CD1c-positive myeloid dendritic cell (primary cell): Measurements from ENCODE around the gene GDF11.
A peak's percentile ranks its signal among the peaks of the same experiment; 100 is the strongest.

ENCODE experiments used
- DNase-seq: peaks from one replicate; pipeline ENCODE4 v3.0.0-alpha.2; 2016; ENCODE audit errors: extremely low spot score

Gene GDF11

DNA sequence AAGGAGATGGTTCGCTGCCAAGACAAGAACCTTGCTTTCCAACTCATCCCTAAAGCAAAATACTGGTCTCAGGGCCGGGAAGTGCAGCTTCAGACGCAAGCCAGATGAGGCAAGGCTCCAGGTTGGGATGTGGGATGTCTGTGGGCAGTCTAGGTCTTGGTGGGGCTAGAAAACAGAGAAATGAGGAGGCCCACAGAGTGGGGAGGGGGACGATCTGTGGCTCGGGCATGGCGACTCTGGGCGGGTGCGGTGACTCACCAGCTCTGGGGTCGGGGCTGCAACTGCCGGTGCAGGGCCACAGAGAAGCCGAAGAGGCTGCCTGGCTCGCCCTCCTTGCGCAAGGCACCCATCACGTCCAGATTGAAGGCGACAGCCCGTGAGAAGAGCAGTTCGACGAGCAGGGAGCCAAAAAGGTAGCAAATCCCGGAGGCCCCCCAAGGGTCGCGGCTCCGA is 35.7 kb upstream of the GDF11 start:
- DNase-seq = peak; percentile 35

DNA sequence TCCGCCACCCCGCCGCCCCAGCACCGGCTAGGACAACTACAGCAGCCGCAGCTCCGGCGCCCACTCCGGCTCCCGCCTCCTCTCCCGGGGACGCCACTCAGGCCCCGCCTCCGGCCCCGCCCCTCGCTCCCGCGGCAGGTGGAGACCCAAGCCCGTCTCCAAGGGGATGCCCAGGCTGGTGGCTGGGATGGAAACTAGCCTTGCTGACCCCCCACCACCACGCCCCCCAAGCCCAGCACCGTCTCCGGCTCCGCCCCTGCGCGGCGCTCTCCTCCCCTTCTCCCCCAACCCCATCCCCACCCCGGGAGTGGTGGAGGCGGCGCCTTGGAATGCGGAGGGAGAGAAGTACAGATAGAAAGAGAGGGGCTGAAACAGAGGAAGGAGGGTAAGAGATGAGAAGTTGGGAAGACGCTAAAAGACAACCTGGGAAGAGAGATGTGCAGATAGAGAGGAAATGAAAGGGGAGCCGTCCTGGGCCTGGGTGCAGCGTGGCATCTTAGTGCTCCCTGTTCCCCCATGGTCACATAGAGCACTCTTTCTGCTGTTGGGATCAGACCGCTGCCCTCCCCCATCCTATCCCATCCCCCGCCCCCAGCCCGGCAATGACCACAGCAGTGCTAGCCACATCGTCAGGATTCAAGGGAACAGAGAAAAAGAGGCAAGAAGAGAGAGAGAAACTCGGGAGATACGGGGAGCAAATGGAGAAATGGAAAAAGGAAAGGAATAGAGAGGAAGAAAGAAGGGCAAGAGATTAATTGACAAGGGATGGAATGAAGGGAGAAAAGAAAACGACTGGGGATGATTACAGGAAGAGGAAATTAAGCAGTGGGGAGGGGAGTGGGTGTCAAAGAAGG is 34.9 kb upstream of the GDF11 start, which contains the start of gene ITGA7:
Gene ITGA7, minus strand, starts transcription at position 64 of the 854 bp plus-strand sequence. CDS start 222 bp downstream, outside the sequence.
- DNase-seq = peak; percentile 24

GRCh38 chr12:55708695-55709233 is 34.2 kb upstream of the GDF11 start:
- DNase-seq = peak; percentile 45

GRCh38 chr12:55711786-55712553 is 31.0 kb upstream of the GDF11 start:
- DNase-seq = no peak

GRCh38 chr12:55712700-55713415 is 30.1 kb upstream of the GDF11 start:
- DNase-seq = no peak

GRCh38 chr12:55713721-55714120 is 29.2 kb upstream of the GDF11 start:
- no peak for DNase-seq

DNA sequence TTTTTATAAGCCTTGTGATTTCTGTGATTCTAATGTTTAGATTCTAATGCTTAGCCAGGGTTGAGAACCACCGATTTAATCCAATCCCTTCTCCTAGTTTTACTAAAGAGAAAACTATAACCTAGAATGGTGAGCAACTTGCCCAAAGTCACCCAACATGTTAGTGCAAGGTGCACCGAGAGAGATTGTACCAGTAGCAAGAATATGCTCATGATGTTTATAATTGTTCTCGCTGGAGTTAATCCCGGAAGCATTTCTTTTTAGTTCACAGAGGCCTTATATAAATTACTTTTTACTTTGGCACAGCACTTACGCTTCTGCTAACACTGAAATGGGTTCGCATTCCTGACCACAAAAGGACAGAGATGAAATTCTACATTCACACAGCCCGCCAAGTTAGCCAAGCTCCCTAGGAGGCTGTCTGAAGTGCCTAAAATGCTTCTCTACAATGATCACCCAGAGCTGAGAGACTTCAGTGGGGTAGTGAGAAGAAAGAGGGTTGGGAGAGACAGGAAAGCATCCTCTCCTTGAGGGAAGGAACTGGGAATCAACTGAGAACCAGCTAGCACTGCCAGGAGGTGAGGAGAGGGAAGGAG is 27.7 kb upstream of the GDF11 start:
- no peak for DNase-seq

GRCh38 chr12:55715833-55716581 is 26.9 kb upstream of the GDF11 start, which contains the start of gene BLOC1S1:
Gene BLOC1S1 (plus strand): TSS chr12:55716046. CDS start chr12:55716052, 6 bp downstream.
- peak; percentile 87 for DNase-seq

DNA sequence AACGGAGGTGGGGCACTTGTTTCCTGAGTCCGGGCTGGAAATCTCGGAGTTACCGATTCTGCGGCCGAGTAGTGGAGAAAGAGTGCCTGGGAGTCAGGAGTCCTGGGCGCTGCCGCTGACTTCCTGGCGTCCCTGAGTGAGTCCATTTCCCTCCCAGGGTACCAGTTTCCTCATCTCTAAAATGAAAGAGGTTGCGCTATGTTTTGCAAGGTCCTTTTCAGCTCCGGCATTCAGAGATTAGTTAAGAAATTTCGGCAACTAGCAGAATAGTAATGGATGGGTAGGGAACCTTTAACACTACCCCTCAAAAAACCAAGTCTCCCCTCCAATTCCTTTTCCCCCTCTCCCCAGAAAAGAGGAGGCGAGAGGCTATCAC is 26.4 kb upstream of the GDF11 start:
- no peak for DNase-seq

- DNase-seq = peak; percentile 61
These were observed 25.6 kb upstream of the GDF11 start for GRCh38 chr12:55717011-55718007.

DNA sequence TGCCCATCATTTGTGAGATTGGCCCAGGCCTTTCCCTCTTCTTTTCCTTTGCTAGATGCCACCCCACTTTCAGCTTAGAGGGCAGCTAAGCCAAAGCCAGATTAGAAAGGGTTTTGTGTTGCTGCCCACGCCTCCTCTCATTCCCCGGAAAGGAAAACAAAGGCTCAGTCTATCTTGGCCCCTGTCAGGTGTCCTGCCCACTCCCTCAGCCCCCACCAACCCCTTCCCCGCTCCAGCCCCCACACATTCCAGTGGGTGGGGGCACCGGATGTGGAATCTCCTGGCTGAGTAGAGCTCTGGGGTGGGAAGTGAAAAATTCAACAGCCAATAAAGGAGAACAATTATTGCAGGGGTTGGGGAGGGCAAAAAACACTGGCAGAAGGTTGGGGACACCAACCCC is 24.9 kb upstream of the GDF11 start:
- no peak for DNase-seq

DNA sequence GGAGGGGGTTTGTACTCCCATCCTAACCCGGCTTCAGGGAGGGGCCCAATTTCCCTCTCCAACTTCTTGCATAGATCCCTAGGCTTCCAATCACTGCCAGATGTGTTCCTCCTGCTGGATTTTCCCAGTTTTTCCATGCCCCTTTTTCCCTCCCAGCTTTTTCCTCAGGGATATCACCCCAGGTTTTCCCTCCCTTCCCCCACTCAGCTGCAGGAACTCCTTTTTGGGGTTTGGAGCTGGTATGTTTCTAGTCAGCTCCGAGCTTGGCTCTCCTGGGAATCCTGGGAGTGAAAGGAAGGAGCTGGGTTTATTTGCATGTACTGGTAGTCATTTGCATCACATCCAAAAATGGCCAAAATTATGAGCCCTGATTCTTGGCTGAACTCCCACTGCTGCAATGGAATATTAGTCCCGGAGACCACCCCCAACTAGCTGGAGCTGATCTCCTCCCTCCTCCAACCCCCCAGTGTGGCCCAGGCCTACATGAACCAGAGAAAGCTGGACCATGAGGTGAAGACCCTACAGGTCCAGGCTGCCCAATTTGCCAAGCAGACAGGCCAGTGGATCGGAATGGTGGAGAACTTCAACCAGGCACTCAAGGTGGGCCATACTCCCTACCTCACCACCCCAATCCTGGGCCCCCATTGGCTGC is 24.2 kb upstream of the GDF11 start:
- DNase-seq = no peak

DNA sequence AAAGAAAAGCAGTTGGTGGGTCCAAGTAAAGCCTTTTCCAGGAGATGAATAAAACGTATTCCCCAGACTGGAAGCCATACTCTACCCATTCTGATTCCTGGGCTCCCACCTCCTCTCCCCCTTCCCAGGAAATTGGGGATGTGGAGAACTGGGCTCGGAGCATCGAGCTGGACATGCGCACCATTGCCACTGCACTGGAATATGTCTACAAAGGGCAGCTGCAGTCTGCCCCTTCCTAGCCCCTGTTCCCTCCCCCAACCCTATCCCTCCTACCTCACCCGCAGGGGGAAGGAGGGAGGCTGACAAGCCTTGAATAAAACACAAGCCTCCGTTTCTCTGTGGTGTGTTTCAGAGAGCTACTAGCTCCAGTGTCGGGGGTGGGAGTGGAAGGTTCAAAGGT is 23.6 kb upstream of the GDF11 start:
- DNase-seq = no peak

- DNase-seq = no peak
These were observed 22.8 kb upstream of the GDF11 start, which contains the start of gene RDH5 for GRCh38 chr12:55720071-55720564. Gene RDH5 (plus strand): TSS chr12:55720393. CDS start chr12:55721185, 792 bp downstream.

GRCh38 chr12:55720894-55721444 is 22.0 kb upstream of the GDF11 start:
- DNase-seq = peak; percentile 77

DNA sequence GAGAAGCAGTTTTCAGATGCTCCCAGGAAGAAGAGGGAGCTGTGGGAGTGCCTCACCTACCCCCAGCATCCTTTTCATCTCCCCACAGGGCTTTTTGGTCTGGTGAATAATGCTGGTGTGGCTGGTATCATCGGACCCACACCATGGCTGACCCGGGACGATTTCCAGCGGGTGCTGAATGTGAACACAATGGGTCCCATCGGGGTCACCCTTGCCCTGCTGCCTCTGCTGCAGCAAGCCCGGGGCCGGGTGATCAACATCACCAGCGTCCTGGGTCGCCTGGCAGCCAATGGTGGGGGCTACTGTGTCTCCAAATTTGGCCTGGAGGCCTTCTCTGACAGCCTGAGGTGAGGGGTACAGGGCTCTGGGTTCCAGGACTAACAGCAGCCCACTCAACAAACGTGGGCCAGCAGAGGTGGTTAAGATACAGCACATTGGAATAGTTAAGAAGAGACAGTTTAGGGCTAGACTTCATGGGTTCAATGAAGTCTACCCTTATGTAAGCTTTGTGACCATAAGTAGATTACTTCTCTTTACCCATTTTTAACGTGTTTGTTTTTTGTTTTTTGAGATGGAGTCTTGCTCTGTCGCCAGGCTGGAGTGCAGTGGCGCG is 21.2 kb upstream of the GDF11 start:
- no peak for DNase-seq

GRCh38 chr12:55722948-55723347 is 20.0 kb upstream of the GDF11 start:
- no peak for DNase-seq
